C1 segment of cervical spinal cord (tissue), 14 donors: ENCODE measurements around the gene CANX.
"Not testable (repeated sequence)": the region's sequence is repeated elsewhere in the genome, so short reads cannot be mapped to it uniquely, and the experiment has no call there.

Source experiments
- DNase-seq, 14 donors: peaks; one replicate each; lab custom pipeline; 2025; lab: John Stamatoyannopoulos, UW

The CANX gene

DNA sequence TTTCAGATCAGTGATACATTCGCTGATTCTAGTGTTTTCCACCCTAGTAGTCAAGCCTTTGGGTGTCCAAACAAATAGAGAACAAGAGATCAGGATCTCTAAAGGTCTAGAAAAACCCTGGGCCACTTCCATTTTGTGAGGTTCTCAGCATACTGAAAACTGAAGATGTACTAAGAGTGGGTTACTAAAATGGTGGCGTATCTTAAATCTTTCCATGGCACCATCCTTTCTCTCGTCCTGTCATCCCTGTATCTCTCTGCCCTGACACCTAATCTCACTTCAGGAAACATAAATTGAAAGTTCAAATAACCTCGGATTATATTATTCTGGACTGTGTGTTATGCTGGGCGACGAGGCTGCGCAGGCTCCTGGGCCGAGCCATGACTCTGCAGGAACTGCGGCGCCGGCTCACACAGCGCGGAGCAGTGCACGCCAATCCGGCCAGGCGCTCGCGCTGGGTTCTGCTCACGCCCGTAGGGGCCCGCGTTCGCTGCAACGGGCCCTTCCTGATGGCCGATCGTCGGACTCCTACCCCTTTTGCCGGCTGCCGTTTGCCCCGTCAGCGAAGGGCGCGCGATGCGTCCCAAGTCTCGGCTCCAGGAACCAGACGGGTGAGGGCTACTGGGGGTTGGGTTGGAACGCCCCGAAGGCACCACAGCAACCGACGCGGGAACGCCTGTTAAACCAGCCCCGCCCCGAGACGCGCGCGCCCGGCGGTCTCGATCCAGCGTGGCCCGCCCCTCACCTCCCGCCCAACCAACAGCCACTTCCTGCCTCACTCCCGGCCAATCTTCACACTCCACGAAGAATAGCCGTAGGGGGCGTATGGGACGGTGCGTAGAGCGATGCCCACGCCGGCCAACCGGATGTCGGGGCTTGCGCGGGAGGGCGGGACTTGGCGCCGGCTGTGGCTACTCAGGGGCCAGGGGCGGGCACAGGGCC, 503 bp upstream of the CANX start:
- DNase-seq: peak; percentile 95 to 100 (median 98)

DNA sequence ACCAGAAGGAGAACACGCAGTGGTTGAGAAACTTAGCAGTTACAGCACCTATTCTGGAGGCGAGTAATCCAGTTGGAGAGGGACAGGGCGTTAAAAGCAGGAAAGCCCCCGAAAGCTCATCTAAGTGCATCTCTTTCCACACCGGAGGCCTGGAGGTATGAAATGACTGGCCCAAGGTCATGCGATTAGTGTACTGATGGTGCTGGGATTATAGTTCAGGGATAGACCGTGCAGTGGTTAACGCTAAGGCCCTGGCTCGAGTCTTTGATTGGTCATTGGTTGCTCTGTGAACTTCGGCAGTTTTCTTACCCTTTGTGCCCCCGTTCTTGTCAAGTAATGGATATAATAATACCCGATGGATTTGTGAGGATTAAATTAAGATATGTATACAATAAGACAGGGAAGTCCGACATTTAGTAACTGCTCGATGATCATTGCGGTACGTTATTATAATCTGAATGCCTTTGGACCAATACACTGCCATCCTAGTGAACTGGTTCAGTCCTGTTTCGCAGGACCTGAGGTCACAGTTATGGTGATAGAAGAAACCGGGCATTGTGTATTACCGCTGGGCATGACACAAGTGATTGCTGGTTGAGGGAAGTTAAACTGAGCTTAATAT, 960 bp downstream of the CANX start:
- DNase-seq: peak in 6 of 14 donors; percentile 4 to 34 (median 12)

DNA sequence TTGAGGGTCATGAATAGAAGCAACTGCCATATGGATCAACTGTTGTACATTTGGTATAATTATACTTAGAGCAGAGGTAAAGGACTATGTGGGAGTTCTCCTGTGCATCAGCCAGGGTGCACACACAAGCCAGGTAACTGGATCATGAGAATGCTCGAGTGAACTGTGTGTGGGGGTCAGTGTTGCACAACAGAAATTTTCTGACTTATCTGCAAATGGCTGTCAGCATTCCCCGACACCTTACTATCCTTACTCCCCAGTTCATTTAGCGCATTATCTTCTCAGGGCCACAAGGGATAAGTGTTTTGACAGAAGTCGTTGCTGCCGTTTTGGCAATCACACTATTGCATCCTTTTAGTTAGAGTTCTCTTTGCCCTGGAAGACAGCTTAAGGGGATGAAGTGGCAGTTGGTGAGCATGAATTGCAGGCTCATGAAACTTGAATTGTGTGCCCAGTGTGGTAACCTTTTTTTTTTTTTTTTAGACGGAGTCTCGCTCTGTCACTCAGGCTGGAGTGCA, 1.7 kb downstream of the CANX start:
- no peak for DNase-seq

DNA sequence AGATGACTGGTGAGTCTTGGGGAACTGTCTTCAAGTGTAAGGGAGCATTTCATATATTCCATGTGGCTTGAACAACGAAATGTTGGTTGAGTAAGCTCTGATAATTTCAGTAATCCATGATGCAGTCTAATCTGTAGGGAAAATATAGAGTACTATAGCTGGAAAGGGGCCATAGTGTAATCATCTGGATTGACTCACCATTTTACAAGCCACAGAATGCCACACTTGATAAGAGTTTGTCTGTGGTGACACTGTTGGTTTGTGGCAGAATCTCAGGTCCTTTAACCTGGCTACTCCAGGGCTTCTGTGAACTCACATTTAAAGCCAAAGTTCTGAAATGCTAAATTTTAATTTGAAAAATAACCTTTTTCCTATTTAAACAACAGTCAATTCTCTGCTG, 17.5 kb downstream of the CANX start:
- DNase-seq: no peak

DNA sequence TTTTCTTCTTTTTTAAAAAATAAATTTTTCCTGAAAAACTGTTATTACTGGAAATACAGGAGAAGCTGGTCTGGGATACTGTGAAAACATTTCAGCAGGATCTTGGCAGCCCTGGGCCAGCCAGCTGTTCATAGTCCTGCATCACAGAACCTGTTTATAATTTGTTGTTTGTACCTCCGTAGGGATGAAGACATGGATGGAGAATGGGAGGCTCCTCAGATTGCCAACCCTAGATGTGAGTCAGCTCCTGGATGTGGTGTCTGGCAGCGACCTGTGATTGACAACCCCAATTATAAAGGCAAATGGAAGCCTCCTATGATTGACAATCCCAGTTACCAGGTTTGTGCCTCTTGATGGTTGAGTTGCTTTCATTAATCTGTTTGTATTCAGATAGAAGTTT, 21.5 kb downstream of the CANX start:
- no peak for DNase-seq

DNA sequence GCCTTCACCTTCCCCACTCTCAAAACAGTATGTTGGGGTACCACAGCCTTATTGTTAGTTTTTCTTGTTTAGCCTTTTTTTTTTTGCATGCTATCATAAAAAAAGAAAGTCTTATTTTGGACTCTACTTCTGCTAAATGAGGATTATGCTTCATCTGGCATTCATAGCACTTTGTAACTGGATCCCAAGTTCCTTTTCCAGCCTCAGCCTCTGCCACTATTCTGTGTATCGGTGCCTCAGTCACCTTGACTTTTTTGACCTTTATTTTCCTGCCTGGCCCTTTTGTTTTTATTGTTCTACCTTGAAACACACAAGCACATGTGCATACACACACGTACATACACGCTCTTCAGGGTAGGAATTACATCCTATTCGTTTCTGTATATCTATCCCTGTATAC, 25.4 kb downstream of the CANX start:
- DNase-seq: no peak

DNA sequence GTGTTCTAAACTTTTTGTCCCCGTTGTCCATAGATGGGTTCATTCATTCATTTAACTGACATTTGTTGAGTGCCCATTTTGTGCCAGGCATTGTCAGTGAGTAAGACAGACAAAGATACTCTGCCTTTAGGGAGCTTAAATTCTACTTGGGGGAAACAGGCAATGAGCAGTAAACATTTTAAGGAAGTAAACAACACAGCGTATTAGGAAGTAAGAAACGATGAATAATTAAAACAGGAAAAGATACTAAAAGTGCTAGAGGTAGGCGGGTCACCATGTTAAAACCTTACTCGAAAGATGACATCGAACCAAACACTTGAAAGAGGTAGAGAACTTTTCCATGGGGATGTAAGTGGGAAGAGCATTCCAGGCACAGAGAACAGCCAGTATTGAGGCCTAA, 28.3 kb downstream of the CANX start:
- DNase-seq: no peak

DNA sequence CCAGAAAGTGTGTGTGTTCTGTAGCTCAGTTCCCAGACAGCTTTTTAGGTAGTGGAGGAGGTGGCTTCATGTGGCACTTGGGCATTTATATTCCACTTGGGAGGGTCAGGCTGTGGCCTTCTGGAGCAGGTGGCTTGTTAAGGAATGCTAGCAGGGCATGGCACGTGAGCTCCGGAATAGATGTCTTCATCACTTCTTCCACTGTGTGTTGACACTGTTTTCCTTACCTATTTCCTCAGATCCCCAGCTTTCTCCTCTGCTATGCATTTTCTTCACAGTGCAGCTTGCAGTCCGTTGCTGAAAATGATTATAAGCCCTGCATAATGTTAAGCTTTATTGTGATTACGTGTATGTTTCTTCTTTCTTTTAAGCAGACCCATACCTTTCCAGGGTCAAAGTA, 30.5 kb downstream of the CANX start:
- no peak for DNase-seq

DNA sequence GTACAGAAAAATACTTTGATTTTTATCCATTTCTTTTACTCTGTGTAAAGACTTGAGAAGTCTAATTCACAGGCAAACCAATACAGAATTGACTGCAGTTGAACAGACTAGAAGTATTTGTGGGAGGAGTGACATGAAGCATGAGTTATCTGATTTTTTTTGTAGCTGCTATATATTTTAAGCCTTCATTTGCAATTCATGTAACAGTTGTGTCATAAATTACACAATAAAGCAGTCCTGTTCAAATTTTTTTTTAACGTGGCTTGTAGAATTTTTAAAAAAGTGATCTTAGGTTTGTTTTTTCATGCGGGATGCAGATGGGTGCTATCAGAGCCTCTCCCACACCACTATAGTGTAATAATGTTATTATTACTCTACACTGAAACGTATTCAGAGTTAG, 31.0 kb downstream of the CANX start:
- DNase-seq: no peak

DNA sequence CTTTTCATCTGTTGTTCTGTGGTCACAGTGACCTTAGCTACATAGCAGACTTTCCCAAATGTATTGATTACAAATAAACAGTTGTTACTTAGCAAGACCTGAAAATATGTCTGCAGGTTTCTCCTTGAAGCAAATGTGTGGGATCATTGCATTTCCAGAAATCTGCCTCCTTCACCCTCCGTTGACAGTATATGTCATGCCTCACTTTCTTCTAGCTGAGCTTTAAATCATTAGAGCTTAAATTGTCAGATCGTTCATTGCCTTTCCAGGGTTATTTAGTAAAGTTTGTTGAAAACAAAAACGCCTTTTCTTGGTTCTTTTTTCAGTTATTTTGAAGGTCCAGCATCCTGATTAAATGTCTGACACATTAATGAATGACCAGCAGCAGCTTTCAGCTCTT, 31.6 kb downstream of the CANX start:
- no peak for DNase-seq

DNA sequence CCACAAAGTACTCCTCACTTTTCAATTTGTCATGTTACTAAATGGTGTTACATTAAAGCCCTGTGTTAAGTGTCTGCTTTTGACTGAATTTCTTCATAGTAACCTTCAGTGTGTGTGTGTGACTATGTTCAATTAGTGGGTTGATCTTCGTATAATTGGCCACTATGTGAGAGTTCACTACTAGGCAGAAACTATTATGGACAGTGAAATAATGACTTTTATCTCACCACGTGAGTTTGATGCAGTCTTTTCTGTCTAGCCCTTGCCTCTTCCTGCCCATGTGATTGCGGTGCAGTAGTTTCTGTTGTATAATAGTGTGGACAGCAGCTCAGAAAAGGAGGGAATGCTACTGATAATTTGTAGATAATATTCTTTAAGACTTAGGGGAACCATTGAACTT, 32.1 kb downstream of the CANX start:
- no peak for DNase-seq

DNA sequence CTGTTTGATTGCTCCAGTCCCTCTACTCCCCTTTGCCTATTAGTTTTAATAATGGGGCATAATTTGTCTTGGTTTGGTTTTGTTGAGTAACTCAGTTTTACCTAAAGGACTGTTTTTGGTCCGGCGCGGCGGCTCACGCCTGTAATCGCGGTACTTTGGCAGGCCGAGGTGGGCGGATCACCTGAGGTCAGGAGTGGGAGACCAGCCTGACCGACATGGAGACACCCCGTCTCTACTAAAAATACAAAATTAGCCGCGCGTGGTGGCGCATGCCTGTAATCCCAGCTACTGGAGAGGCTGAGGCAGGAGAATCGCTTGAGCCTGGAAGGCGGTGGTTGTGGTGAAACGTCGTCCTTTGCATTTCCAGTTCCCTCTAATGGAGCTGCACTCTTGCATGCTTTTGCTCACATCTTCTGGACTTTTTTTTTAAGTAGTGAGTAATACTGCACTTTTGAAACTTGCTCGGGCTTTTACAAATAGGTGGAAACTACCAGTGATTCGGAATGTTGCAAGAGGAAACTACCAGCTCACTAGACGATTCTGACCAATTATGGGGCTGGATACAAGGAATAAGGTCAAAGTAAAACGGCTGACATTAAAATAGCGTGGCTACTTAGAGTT, 33.1 kb downstream of the CANX start:
- DNase-seq: peak in 3 of 14 donors; percentile 12 to 24 (median 15)

DNA sequence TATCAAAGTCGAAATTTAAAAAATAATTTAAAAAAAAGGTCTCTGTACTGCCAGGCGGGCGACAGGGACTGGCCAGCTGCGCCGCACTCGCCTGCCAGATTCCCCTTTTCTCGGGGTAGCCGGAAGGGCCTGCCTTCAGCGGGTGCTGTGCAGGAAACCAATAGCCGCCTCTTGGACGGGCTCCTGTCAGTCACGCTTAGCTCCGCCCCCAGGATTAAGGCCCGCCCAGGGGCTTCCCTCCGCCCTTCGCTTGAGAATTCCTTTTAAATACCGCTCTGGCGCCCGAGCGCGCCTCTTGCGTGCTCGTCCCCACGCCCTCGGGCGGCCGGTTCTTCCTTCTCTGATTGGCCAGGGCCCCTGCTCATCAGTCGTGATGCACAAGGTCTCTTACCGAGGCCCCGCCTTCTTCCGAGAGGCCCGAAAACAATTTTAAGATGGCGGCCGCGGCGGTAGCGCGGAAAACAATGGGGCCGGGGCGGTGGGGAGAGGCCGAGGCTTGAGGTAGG, 33.7 kb downstream of the CANX start, which contains the start of gene MAML1:
MAML1 (plus strand) TSS at position 411 of the 506 bp plus-strand sequence. CDS start 291 bp downstream, outside the sequence.
- peak; percentile 83 to 100 (median 98) for DNase-seq

DNA sequence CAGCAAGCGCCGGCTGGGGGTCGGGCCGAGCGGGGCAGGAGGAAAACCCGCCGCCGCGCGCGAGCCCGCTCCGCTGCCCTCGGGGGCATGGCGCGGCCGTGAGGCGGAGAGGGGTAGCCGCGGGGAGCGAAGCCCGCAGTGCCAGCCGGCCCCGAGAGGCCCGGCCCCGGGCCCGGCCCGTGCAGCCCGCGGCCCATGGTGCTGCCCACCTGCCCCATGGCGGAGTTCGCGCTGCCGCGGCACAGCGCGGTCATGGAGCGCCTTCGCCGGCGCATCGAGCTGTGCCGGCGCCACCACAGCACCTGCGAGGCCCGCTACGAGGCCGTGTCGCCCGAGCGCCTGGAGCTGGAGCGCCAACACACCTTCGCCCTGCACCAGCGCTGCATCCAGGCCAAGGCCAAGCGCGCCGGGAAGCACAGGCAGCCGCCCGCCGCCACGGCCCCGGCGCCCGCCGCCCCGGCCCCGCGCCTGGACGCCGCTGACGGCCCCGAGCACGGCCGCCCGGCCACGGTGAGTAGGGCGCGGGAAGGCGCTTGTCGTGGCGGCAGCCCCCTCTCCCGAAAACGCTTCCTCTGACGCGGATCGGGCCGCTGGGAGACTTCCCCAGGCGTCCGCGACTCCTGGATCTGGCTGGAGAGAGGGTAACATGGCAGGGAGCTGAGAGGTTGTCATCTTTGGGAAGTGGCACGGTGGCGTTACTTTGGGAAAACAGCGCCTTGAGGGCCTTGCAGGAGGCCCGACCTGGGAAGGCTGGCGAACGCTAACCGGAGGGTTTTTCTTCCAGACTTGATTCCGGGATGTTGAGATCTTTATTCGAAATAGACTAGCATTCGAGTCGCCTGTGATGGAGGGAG, 34.4 kb downstream of the CANX start:
- DNase-seq: peak in 13 of 14 donors; percentile 9 to 71 (median 52)

DNA sequence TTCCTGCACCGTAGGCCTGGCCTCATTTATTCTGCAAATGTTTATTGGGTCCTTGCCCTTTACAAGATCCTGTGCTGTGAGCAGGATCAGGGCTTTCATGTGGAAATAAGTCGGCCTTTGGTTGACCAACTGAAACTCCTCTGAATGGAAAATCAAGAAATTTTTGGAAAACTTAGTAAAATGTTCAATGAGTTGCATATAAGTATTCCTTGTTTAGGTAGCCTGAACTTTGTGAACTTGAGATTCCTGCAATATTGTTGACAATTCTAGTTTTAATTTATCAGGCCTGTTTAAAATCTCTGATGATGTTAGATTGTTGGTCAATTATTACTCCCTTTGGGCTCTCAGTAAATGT, 35.0 kb downstream of the CANX start:
- peak in 1 of 14 donors; percentile 31 for DNase-seq

DNA sequence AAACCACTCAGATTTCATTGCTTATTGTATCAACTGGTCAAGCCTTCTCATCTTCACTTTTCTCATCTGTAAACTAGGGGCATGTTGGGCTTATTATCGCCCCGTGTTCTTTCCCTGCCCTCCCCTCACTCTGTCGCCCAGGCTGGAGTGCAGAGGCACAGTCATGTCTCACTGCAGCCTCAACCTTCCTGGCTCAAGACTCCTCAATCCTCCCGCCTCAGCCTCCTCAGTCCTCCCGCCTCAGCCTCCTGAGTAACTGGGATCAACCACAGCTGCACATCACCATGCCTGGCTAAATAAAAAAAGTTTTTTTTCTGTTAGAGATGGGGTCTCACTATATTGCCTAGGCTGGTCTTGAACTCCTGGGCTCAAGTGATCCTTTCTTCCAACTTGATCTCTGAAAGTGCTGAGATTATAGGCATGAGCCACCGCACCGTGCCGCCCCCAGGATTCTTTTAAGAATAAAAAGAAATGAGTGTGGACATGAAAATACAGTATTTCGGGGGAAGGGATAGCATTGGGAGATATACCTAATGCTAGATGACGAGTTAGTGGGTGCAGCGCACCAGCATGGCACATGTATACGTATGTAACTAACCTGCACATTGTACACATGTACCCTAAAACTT, 35.9 kb downstream of the CANX start:
- DNase-seq: no peak

DNA sequence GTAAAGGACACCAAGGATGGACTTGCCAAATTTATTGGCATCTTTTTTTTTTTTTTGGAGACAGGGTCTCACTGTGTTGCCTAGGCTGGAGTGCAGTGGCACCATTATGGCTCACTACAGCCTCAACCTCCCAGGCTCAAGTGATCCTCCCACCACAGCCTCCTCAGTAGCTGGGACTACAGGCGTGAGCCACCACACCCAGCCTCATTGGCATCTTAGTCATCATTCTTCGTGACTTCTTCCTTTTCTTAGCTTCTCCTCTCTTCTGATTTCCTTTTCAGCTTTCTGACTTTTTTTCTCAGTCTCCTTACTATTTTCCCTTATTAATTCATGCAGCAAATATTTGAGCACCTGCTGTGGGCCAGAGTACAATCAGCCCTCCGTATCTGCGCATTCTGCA, 40.0 kb downstream of the CANX start:
- DNase-seq: no peak

DNA sequence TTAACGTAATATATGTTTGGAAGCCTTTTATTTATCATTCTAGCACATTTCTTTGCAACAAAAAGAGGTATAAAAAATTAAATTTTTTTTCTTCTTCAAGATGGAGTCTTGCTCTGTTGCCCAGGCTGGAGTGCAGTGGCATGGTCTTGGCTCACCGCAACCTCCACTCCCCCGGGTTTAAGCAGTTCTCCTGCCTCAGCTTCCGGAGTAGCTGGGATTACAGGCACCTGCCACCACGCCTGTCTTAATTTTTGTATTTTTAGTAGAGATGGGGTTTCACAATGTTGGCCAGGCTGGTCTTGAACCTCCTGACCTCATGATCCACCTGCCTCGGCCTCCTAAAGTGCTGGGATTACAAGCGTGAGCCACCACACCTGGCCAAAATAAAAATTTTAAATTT, 45.3 kb downstream of the CANX start:
- not testable (repeated sequence) for DNase-seq

DNA sequence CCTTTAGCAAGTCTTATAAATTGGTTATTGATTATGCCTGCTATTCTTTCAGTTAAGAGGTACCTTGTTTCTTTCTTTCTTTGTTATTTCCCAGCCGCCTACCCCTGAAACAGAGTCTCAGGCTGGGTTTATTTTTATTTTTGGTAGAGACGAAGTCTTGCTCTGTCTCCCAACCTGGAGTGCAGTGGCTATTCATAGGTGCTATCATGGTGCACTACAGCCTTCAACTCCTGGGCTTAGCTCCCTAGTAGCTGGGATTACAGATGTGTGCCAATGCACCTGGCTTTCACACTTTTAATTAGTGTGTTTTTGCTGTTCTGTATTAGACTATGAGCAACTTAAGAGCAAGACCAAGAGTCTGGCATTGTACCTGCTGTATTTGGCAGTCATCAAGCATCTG, 48.1 kb downstream of the CANX start:
- no peak for DNase-seq

DNA sequence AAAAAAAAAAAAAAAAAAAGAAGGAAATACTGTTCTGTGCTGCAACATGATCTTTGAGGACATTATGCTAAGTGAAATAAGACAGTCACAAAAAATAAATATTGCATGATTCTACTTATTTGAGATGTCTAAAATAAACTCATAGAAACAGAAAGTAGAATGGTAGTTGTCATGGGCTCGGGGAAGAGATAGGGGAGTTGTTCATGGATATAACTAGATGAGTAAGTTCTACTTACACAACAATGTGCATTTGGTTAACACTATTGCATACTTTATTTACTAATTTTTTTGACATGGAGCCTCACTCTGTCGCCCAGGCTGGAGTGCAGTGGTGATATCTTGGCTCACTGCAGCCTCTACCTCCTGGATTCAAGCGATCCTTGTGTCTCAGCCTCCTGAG, 49.0 kb downstream of the CANX start:
- no peak for DNase-seq
